ENCODE results near the gene NOS1. TPM values are rescaled to one million over a fixed set of nuclear protein-coding genes. Genes with fewer than 3 reads are reported as not detected.

The NOS1 gene
- total RNA-seq, 2 donors from 2014 or later, result 2.6 to 8.3 TPM

DNA sequence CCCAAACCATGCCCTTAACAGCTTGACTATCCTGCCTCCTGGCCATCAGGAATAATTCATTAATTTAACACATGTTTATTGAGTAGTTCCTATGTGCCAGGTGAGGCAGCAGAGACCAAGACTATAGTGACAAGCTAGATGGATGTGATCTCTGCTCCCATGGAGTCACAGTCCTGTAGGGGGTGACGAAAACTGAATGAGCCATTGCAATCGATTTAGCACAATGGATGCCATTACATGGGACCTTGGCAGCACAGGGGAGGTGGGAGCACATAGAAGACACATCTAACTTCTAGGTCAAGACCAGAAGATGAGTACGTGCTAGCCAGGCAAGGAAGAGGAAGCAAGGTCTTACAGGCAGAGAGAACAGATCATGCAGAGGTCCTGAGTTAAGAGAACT is 68.7 kb downstream of the NOS1 start:
- H3K27me3 ChIP-seq (replicated peaks; ENCODE audit: insufficient read depth), result no peaks in the 10 kb centered on the region
- no peaks in the 10 kb centered on the region for H3K36me3 ChIP-seq
- 89% methylated on average over 3 of the region's 3 CpGs for WGBS
- H3K4me1 ChIP-seq (replicated peaks), result no peaks in the 10 kb centered on the region
- TF ChIP-seq POLR2AphosphoS5 (IDR thresholded peaks at IDR 0.05) (no peak), POLR2A (IDR thresholded peaks at IDR 0.05) (no peak)
- TF ChIP-seq, protein P1, sequence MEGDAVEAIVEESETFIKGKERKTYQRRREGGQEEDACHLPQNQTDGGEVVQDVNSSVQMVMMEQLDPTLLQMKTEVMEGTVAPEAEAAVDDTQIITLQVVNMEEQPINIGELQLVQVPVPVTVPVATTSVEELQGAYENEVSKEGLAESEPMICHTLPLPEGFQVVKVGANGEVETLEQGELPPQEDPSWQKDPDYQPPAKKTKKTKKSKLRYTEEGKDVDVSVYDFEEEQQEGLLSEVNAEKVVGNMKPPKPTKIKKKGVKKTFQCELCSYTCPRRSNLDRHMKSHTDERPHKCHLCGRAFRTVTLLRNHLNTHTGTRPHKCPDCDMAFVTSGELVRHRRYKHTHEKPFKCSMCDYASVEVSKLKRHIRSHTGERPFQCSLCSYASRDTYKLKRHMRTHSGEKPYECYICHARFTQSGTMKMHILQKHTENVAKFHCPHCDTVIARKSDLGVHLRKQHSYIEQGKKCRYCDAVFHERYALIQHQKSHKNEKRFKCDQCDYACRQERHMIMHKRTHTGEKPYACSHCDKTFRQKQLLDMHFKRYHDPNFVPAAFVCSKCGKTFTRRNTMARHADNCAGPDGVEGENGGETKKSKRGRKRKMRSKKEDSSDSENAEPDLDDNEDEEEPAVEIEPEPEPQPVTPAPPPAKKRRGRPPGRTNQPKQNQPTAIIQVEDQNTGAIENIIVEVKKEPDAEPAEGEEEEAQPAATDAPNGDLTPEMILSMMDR (IDR thresholded peaks at IDR 0.05), result no peak
- no peaks in the 10 kb centered on the region for H3K9me3 ChIP-seq
- no peak overlapping the region for H3K4me3 ChIP-seq
- DNase-seq (ENCODE audit: low spot score), result no peak
- H3K27ac ChIP-seq, result no peak overlapping the region
- intact Hi-C loops (cut with DNase I), result no loop called here

DNA sequence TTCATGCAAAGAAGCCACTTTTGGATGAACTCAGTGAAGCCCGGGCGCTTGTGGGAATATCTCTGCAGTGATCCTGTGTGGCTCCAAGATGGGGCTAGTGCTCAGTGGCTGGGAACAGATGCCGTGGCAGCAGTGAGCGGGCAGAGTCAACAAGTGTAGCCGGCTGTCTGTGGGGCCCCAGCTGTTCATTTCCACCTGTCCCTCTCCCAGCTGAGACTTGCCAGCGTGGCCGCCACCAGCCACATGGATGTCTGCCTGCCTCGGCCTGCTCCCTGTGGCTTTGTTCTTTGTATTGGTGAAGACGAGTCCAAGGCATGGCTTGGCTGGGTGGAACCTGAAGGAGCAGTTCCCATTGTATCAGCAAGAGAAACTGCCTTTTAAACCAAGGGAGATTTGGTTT is 77.3 kb downstream of the NOS1 start:
- 36% methylated on average over 9 of the region's 9 CpGs for WGBS
- no peaks in the 10 kb centered on the region for H3K27me3 ChIP-seq (replicated peaks; ENCODE audit: insufficient read depth)
- peak; percentile 40 for DNase-seq (ENCODE audit: low spot score)
- TF ChIP-seq, protein P1 (IDR thresholded peaks at IDR 0.05), result no peak
- peak; percentile 11 for TF ChIP-seq POLR2AphosphoS5 (IDR thresholded peaks at IDR 0.05)
- H3K4me3 ChIP-seq, result no peak overlapping the region
- no peaks in the 10 kb centered on the region for H3K36me3 ChIP-seq
- H3K4me1 ChIP-seq (replicated peaks), result no peaks in the 10 kb centered on the region
- no peak overlapping the region for H3K27ac ChIP-seq
- intact Hi-C loops (cut with DNase I), result no loop called here
- no peaks in the 10 kb centered on the region for H3K9me3 ChIP-seq

DNA sequence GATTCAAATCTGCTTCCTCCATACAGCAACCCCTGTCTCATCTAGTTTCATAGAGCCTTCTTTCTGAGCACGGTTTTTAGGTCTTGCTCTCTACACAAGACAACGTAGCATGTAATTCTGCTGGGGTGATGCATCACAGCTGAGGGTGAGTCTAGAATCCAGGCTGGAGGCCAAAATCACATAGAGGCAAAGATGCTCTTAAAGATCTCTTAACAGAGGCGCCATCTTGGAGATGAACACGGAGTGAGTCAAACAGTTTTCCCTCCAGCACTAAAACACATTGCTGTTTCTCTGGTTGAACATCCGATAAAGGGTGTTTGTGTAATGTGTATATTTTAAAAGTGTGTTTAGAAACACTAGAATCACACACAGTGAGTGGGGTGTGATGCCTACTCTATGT is 78.9 kb downstream of the NOS1 start:
- Histone ChIP-seq H3K4me3 (no peak overlapping the region), H3K27me3 (replicated peaks; ENCODE audit: insufficient read depth) (no peaks in the 10 kb centered on the region), H3K27ac (no peak overlapping the region), H3K4me1 (replicated peaks) (no peaks in the 10 kb centered on the region), H3K36me3 (no peaks in the 10 kb centered on the region), H3K9me3 (no peaks in the 10 kb centered on the region)
- TF ChIP-seq, protein P1 (IDR thresholded peaks at IDR 0.05), result no peak
- TF ChIP-seq POLR2A (IDR thresholded peaks at IDR 0.05), result no peak
- no peak for TF ChIP-seq POLR2AphosphoS5 (IDR thresholded peaks at IDR 0.05)
- intact Hi-C loops (cut with DNase I), result no loop called here
- WGBS, result 71% methylated on average over 5 of the region's 5 CpGs
- DNase-seq (ENCODE audit: low spot score), result no peak

DNA sequence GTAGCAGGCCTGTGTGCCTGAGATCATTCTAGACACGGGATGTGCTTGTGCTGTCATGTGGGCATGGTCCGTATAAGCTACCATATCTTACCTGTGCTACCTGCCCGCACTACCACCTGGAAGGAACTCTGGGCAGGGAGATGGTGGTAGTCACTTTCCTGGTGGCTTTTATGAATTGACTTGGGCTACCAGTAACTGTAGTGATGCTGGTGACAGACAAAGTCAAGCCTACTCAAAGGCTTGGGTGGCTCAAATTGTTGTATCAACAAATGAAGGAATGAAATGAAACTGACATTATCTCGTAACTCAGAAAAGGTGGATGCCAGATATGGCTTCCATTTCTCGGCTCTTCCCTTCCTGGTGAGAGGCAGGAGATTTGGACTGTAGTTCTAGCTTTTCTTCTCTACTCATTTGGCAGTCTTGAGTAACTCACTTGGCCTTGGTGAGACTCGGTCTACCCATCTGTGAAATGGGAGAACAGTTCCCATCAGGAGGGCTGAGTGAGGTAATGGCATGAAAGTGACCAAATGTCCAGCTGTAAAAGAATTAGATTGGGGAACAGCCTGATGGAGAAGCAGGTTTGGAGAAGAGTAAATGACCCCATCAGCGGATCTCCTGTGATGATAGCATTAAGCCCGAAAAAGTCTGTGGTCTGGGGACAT is 81.3 kb downstream of the NOS1 start:
- Histone ChIP-seq H3K36me3 (no peaks in the 10 kb centered on the region), H3K27me3 (replicated peaks; ENCODE audit: insufficient read depth) (no peaks in the 10 kb centered on the region), H3K4me3 (no peak overlapping the region), H3K4me1 (replicated peaks) (no peaks in the 10 kb centered on the region), H3K9me3 (no peaks in the 10 kb centered on the region), H3K27ac (no peak overlapping the region)
- DNase-seq (ENCODE audit: low spot score), result no peak
- WGBS, result 87% methylated on average over 8 of the region's 8 CpGs
- TF ChIP-seq POLR2AphosphoS5 (IDR thresholded peaks at IDR 0.05), result no peak
- no peak for TF ChIP-seq POLR2A (IDR thresholded peaks at IDR 0.05)
- TF ChIP-seq, protein P1 (IDR thresholded peaks at IDR 0.05), result no peak
- intact Hi-C loops (cut with DNase I), result no loop called here

DNA sequence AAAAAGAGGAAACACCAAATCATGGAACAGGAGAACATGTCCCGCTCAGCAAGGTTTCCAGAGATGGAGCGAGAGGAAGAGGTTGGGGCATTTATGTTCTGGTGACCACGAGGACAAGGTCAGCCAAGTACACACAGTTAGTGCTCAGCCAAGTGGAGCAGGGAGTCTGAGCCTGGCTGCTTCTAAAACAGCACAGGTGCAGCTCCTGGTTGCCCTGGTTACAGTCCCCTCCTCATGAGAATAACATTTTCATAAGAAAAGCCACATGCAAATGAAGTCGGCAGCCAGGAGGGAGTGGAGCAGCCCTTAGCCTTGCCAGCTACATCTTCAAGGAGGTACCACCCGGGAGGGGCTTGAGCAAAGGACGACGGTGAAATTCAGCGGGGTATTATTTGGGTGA is 81.8 kb downstream of the NOS1 start:
- TF ChIP-seq POLR2AphosphoS5 (IDR thresholded peaks at IDR 0.05) (no peak), POLR2A (IDR thresholded peaks at IDR 0.05) (no peak)
- TF ChIP-seq, protein P1 (IDR thresholded peaks at IDR 0.05), result no peak
- intact Hi-C loops (cut with DNase I), result no loop called here
- Histone ChIP-seq H3K27ac (no peak overlapping the region), H3K27me3 (replicated peaks; ENCODE audit: insufficient read depth) (no peaks in the 10 kb centered on the region), H3K4me3 (no peak overlapping the region), H3K36me3 (no peaks in the 10 kb centered on the region), H3K4me1 (replicated peaks) (no peaks in the 10 kb centered on the region), H3K9me3 (no peaks in the 10 kb centered on the region)
- no peak for DNase-seq (ENCODE audit: low spot score)
- WGBS, result 45% methylated on average over 8 of the region's 8 CpGs
